HepG2 (cell line): ENCODE results near the gene CD300A. TPM values are rescaled to one million over a fixed set of nuclear protein-coding genes. Genes with fewer than 3 reads are reported as not detected.

ENCODE experiments used
- ASH2L ChIP-seq: fragments of 300-600, 200-600 bp; sonication (generic); IDR thresholded peaks from 2 replicates; pipeline ENCODE4 v1.7.0; 2017; ENCODE audit warnings: low read depth, mild to moderate bottlenecking, moderate library complexity, mixed read lengths, low read length; ENCODE audit not compliant: insufficient read length
- CCAR2 ChIP-seq: fragments of 200-400 bp; formaldehyde crosslinking; optimal IDR thresholded peaks from 2 replicates; pipeline ENCODE3; 2018; ENCODE audit warnings: low read depth, mild to moderate bottlenecking, low read length, moderate library complexity
- CENPX ChIP-seq: sonication (generic); formaldehyde crosslinking; IDR thresholded peaks from 2 replicates; pipeline ENCODE4 v1.9.0; 2021; ENCODE audit warnings: mild to moderate bottlenecking, missing genetic modification reagents, moderate library complexity
- HMG20B ChIP-seq: conservative IDR thresholded peaks from 2 replicates; pipeline ENCODE4 v1.6.1; 2016; ENCODE audit warnings: missing genetic modification reagents, missing compliant biosample characterization
- KLF15 ChIP-seq: sonication (generic); formaldehyde crosslinking; IDR thresholded peaks from 2 replicates; pipeline ENCODE4 v1.8.1; 2023; ENCODE audit warnings: borderline replicate concordance, mild to moderate bottlenecking, inconsistent platforms, missing genetic modification reagents, mixed read lengths
- MED8 ChIP-seq: sonication (generic); formaldehyde crosslinking; IDR thresholded peaks from 2 replicates; pipeline ENCODE4 v1.8.1; 2023; ENCODE audit warnings: mild to moderate bottlenecking, missing genetic modification reagents; ENCODE audit not compliant: insufficient replicate concordance
- PHF8 ChIP-seq: sonication (generic); formaldehyde crosslinking; IDR thresholded peaks from 2 replicates; pipeline ENCODE4 v1.5.0; 2020; ENCODE audit warnings: missing genetic modification reagents
- POLR2AphosphoS5 ChIP-seq: IDR thresholded peaks from 2 replicates; pipeline ENCODE4 v1.6.1; 2012; ENCODE audit warnings: low read depth, low read length
- SRSF4 ChIP-seq: fragments of 200-400 bp; formaldehyde crosslinking; IDR thresholded peaks from one replicate; pipeline ENCODE4 v1.6.1; 2018; ENCODE audit warnings: mild to moderate bottlenecking, low read depth, low read length, moderate library complexity; ENCODE audit not compliant: poor library complexity, severe bottlenecking
- ZNF12 ChIP-seq: sonication (generic); formaldehyde crosslinking; IDR thresholded peaks from 2 replicates; pipeline ENCODE4 v1.5.0; 2020; ENCODE audit warnings: missing genetic modification reagents
- ZNF160 ChIP-seq: sonication (generic); formaldehyde crosslinking; IDR thresholded peaks from 2 replicates; pipeline ENCODE4 v1.8.0; 2022; ENCODE audit warnings: mild to moderate bottlenecking, inconsistent platforms, missing genetic modification reagents
- ZNF205 ChIP-seq: IDR thresholded peaks from 2 replicates; pipeline ENCODE4 v1.6.1; 2018; ENCODE audit warnings: missing biosample characterization, missing genetic modification reagents
- ZNF232 ChIP-seq: sonication (generic); formaldehyde crosslinking; IDR thresholded peaks from 2 replicates; pipeline ENCODE4 v1.4.0; 2020; ENCODE audit warnings: missing genetic modification reagents, borderline replicate concordance
- ZNF615 ChIP-seq: sonication (generic); formaldehyde crosslinking; IDR thresholded peaks from 2 replicates; pipeline ENCODE4 v1.5.0; 2020; ENCODE audit warnings: mild to moderate bottlenecking, missing genetic modification reagents, borderline replicate concordance
- ZNF652 ChIP-seq: IDR thresholded peaks from 2 replicates; pipeline ENCODE4 v1.6.1; 2016; ENCODE audit warnings: low read depth, borderline replicate concordance
- ZNF879 ChIP-seq: sonication (generic); formaldehyde crosslinking; IDR thresholded peaks from 2 replicates; pipeline ENCODE4 v1.8.1; 2023; ENCODE audit warnings: missing genetic modification reagents
- ZSCAN12 ChIP-seq: sonication (generic); formaldehyde crosslinking; IDR thresholded peaks from 2 replicates; pipeline ENCODE4 v1.9.0; 2021; ENCODE audit warnings: mild to moderate bottlenecking, missing genetic modification reagents
- polyA plus RNA-seq, 8 experiments: library from polyadenylated mRNA; depleted of rRNA in 3 of 8; stranded (reverse) in 7 of 8; unstranded in 1 of 8; fragments of >200 nt; fragmentation: Illumina TruSeq in 4 of 8; extraction: Trizol in 4 of 8; gene quantifications; 2 replicates each; pipeline versions ENCODE4 v1.2.1 to v1.2.3, GENCODE V29; 2011 to 2016; ENCODE audit warnings: low read depth in 4 of 8, missing spikeins in 1 of 8, mixed read lengths in 1 of 8; ENCODE audit not compliant: insufficient read depth in 1 of 8
- total RNA-seq, 5 experiments: library from RNA; depleted of rRNA; stranded (reverse); fragments of >200 nt; fragmentation: Illumina TruSeq; extraction: Trizol; gene quantifications; 2 replicates each; pipeline ENCODE4 v1.2.3, GENCODE V29; 2016; ENCODE audit warnings: low read depth in 1 of 5
- TF ChIP-seq, protein P1 (sequence below): sonication (generic); formaldehyde crosslinking; IDR thresholded peaks from 2 replicates; pipeline ENCODE4 v1.9.0; 2022; ENCODE audit warnings: missing genetic modification reagents, mild to moderate bottlenecking, borderline replicate concordance
- TF ChIP-seq, protein P2 (sequence below): sonication (generic); formaldehyde crosslinking; conservative IDR thresholded peaks from 2 replicates; pipeline ENCODE4 v1.5.0; 2020; ENCODE audit warnings: missing genetic modification reagents
- TF ChIP-seq, protein P3 (sequence below): sonication (generic); formaldehyde crosslinking; conservative IDR thresholded peaks from 2 replicates; pipeline ENCODE4 v1.4.0; 2020; ENCODE audit warnings: missing genetic modification reagents
- TF ChIP-seq, protein P4 (sequence below): fragments of 450-650 bp; IDR thresholded peaks from 2 replicates; pipeline ENCODE4 v1.6.1; 2017; ENCODE audit warnings: mild to moderate bottlenecking

Gene CD300A
- total and polyA plus RNA-seq, 2 of the 13 experiments (the other 11 are each of a cell fraction or from before 2014, with no cell fraction given) = not detected

DNA sequence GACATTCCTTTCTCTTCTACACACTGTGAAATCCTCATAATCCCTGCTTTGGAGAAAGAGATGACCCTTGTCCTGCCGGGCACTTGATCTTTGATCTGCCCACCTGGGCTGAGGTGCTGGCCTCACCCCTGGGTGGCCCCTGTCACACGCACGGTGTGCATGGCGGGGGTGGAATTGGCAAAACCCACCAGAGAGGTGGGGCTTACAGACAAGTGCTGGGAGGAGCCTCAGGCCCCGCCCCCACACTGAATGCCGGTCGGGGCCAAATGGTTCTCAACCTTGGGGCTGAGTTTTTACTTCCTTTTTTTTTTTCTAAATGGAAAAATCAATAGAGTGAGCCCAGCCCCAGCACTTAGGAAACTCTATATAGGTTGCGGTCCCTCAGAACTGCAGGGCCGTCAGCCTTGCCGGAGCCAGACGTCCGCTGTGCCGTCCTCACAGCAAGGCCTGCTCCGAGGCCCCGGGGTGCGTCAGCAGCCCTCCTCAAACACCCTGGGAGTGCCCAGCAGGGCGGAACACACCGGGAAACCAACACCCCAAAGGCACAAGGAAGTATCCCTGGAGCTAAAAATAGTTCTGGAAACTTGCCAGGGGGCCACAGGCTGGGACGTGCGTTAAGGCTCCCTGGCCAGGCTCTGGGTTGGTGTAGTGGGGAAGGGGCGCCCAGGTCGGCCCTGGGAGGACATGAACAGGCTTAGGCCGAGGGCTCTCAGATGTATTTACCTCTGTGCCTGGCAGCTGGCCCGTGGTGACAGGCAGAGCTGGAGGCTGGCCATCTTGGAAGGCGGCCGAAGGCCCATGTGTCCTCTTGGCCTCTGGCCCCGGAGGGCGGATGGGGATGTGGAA lies 23.5 kb upstream of the CD300A start (continued):
- TF ChIP-seq ZNF12 (CRISPR knock-in tag) = no peak; the same call in 1 of the 2 replicates
- TF ChIP-seq POLR2AphosphoS5 = peak; percentile 91
- peak; percentile 84 for TF ChIP-seq HMG20B (CRISPR knock-in tag)
- TF ChIP-seq, protein P1, sequence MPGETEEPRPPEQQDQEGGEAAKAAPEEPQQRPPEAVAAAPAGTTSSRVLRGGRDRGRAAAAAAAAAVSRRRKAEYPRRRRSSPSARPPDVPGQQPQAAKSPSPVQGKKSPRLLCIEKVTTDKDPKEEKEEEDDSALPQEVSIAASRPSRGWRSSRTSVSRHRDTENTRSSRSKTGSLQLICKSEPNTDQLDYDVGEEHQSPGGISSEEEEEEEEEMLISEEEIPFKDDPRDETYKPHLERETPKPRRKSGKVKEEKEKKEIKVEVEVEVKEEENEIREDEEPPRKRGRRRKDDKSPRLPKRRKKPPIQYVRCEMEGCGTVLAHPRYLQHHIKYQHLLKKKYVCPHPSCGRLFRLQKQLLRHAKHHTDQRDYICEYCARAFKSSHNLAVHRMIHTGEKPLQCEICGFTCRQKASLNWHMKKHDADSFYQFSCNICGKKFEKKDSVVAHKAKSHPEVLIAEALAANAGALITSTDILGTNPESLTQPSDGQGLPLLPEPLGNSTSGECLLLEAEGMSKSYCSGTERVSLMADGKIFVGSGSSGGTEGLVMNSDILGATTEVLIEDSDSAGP (CRISPR knock-in tag) = peak; percentile 76
- TF ChIP-seq, protein P2, sequence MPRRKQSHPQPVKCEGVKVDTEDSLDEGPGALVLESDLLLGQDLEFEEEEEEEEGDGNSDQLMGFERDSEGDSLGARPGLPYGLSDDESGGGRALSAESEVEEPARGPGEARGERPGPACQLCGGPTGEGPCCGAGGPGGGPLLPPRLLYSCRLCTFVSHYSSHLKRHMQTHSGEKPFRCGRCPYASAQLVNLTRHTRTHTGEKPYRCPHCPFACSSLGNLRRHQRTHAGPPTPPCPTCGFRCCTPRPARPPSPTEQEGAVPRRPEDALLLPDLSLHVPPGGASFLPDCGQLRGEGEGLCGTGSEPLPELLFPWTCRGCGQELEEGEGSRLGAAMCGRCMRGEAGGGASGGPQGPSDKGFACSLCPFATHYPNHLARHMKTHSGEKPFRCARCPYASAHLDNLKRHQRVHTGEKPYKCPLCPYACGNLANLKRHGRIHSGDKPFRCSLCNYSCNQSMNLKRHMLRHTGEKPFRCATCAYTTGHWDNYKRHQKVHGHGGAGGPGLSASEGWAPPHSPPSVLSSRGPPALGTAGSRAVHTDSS (CRISPR knock-in tag) = 0 out of 2 replicates have a peak, but pooled peaks have one; percentile 39
- TF ChIP-seq CCAR2 = peak; percentile 72
- TF ChIP-seq ZNF652 = peak; percentile 68; the same call in 1 of the 2 replicates
- peak; percentile 79 for TF ChIP-seq ZNF205 (CRISPR knock-in tag)
- TF ChIP-seq MED8 = peak; percentile 93
- peak; percentile 77; the same call in 1 of the 2 replicates for TF ChIP-seq ZNF232
- TF ChIP-seq ZNF615 (CRISPR knock-in tag) = no peak
- peak; percentile 93 for TF ChIP-seq ASH2L
- TF ChIP-seq PHF8 (CRISPR knock-in tag) = peak; percentile 78
- peak; percentile 58 for TF ChIP-seq ZNF160
- TF ChIP-seq CENPX (CRISPR knock-in tag) = no peak
- TF ChIP-seq, protein P3, sequence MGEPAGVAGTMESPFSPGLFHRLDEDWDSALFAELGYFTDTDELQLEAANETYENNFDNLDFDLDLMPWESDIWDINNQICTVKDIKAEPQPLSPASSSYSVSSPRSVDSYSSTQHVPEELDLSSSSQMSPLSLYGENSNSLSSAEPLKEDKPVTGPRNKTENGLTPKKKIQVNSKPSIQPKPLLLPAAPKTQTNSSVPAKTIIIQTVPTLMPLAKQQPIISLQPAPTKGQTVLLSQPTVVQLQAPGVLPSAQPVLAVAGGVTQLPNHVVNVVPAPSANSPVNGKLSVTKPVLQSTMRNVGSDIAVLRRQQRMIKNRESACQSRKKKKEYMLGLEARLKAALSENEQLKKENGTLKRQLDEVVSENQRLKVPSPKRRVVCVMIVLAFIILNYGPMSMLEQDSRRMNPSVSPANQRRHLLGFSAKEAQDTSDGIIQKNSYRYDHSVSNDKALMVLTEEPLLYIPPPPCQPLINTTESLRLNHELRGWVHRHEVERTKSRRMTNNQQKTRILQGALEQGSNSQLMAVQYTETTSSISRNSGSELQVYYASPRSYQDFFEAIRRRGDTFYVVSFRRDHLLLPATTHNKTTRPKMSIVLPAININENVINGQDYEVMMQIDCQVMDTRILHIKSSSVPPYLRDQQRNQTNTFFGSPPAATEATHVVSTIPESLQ (CRISPR knock-in tag) = no peak
- TF ChIP-seq ZNF879 (CRISPR knock-in tag) = no peak
- TF ChIP-seq, protein P4, sequence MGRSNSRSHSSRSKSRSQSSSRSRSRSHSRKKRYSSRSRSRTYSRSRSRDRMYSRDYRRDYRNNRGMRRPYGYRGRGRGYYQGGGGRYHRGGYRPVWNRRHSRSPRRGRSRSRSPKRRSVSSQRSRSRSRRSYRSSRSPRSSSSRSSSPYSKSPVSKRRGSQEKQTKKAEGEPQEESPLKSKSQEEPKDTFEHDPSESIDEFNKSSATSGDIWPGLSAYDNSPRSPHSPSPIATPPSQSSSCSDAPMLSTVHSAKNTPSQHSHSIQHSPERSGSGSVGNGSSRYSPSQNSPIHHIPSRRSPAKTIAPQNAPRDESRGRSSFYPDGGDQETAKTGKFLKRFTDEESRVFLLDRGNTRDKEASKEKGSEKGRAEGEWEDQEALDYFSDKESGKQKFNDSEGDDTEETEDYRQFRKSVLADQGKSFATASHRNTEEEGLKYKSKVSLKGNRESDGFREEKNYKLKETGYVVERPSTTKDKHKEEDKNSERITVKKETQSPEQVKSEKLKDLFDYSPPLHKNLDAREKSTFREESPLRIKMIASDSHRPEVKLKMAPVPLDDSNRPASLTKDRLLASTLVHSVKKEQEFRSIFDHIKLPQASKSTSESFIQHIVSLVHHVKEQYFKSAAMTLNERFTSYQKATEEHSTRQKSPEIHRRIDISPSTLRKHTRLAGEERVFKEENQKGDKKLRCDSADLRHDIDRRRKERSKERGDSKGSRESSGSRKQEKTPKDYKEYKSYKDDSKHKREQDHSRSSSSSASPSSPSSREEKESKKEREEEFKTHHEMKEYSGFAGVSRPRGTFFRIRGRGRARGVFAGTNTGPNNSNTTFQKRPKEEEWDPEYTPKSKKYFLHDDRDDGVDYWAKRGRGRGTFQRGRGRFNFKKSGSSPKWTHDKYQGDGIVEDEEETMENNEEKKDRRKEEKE = no peak
- TF ChIP-seq KLF15 (CRISPR knock-in tag) = no peak
- TF ChIP-seq ZSCAN12 (CRISPR knock-in tag) = 0 out of 2 replicates have a peak, but pooled peaks have one; percentile 27
- TF ChIP-seq SRSF4 = no peak
